ENCODE data around the gene CYGB. TPM values are rescaled to one million over a fixed set of nuclear protein-coding genes. Genes with fewer than 3 reads are reported as not detected.

Gene CYGB
- total RNA-seq, 1 donor from 2014 or later: not detected

DNA sequence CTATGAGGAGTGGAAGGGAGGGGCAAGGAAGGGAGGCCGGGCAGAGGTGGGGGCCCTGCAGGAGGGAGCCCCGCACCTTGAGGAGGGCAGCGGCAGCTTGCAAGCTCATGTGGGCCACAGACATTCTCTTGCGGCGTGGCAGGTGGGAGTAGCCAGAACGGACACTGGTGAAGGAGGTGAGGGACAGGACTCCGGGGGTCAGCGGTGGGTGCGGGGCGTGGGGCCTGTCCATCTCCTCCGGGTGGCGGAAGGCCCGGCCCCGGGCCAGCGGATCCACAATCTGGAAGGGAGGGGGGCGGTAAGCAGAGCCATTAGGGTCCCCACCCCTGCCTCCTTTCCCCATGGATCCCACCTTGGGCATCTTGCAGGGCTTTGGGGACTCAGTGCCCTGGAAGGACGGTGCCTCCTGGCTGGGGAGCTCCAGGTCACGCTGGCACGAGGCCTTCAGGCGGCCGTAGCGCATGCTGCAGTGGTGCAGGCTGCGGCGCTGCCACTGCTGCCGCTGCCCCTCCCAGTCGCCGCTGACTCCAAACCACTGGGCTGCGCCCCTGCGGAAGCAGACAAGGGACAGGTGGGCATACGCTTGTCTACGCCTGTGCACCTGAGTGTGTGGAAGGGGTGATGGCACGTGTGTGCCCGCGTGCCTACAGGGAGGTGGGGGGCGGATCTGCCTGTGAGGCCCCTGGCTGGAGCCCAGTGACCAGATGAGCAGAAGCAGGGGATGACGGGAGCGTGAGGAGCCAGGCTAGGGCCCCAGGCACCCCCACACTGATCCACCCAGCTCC, 58.6 kb downstream of the CYGB start:
- Mint-ChIP-seq H3K9me3 (no peaks in the 10 kb centered on the region), H3K4me3 (no peak overlapping the region), H3K4me1 (peaks cover 1% of the 10 kb centered on the region), H3K27me3 (no peaks in the 10 kb centered on the region), H3K27ac (no peak overlapping the region), H3K36me3 (ENCODE audit: low read depth) (peaks cover 26% of the 10 kb centered on the region)
- DNase-seq: no peak
- intact Hi-C loops (cut with micrococcal nuclease): no loop called here

DNA sequence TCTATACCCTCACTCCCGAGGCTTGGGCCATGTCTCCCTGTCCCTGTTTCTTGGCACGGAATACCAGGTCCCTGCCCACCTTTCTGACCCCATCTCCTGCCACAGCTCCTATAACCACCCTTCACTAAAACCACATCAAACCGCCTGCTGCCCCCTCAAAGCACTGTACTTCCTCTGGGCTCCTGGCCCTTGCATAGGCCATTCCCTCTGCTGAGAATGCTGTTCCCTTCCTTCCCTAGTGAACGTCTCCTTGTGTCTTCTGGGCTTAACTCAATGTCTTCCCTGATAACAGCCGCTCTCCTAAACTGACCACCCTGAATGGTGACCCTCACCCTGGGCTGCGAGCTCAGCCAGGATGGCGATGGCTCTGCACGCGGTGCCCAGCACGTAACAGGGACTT, 59.4 kb downstream of the CYGB start:
- H3K36me3 Mint-ChIP-seq (ENCODE audit: low read depth): peaks cover 32% of the 10 kb centered on the region
- no peak for DNase-seq
- H3K27me3 Mint-ChIP-seq: no peaks in the 10 kb centered on the region
- intact Hi-C loops (cut with micrococcal nuclease): no loop called here
- no peak overlapping the region for H3K4me3 Mint-ChIP-seq
- H3K27ac Mint-ChIP-seq: no peak overlapping the region
- peaks cover 1% of the 10 kb centered on the region for H3K4me1 Mint-ChIP-seq
- no peaks in the 10 kb centered on the region for H3K9me3 Mint-ChIP-seq

DNA sequence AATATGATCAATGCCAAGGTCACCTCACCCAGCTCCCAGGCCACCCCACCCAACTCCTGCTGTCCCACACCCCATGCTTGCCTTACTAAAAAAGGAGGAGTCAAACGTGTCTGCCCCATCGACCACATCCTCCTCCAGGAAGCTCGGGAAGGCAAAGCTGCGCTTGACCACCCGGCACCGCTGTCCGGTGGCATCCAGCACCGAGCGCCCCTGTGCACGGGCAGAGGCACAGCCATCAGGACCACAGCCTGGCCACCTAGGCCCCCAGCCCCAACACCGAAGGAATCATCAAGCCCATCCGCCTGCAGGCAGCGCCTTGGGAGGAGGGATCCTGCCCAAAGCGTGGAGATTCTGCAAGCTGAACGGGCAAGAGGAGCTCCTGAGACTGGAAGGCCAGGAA, 59.9 kb downstream of the CYGB start:
- intact Hi-C loops (cut with micrococcal nuclease): no loop called here
- Mint-ChIP-seq H3K27me3 (no peaks in the 10 kb centered on the region), H3K36me3 (ENCODE audit: low read depth) (peaks cover 35% of the 10 kb centered on the region), H3K4me1 (peaks cover 1% of the 10 kb centered on the region), H3K9me3 (no peaks in the 10 kb centered on the region), H3K4me3 (no peak overlapping the region), H3K27ac (no peak overlapping the region)
- no peak for DNase-seq

Other genes starting within 250 kb of the CYGB start
- 2.2 and 2.5 TPM in 2 replicates for gene QRICH2, start 229.4 kb downstream of the CYGB start, total RNA-seq
- 37.2 and 45.2 TPM in 2 replicates for gene PRPSAP1, start 183.8 kb downstream of the CYGB start, total RNA-seq
- gene SPHK1, start 153.1 kb downstream of the CYGB start, total RNA-seq: 26.8 and 27.6 TPM in 2 replicates
- gene UBE2O, start 84.6 kb downstream of the CYGB start, total RNA-seq: 43.8 and 44.0 TPM in 2 replicates
- not detected in 2 replicates for gene AANAT, start 70.1 kb downstream of the CYGB start, total RNA-seq
- 45.4 and 54.5 TPM in 2 replicates for gene RHBDF2, start 36.3 kb downstream of the CYGB start, total RNA-seq
- gene PRCD, start 2.3 kb upstream of the CYGB start, total RNA-seq: not detected in 2 replicates
- gene ST6GALNAC2, start 48.2 kb upstream of the CYGB start, total RNA-seq: not detected in 2 replicates
- 0.35 and 0.38 TPM in 2 replicates for gene ST6GALNAC1, start 106.0 kb upstream of the CYGB start, total RNA-seq
- 3.4 and 3.7 TPM in 2 replicates for gene MXRA7, start 173.3 kb upstream of the CYGB start, total RNA-seq
- 82.5 and 86.3 TPM in 2 replicates for gene JMJD6, start 188.9 kb upstream of the CYGB start, total RNA-seq
- gene METTL23, start 189.1 kb upstream of the CYGB start, total RNA-seq: 32.9 and 35.5 TPM in 2 replicates
- gene SRSF2, start 199.6 kb upstream of the CYGB start, total RNA-seq: 515 and 539 TPM in 2 replicates
- 15.1 and 15.3 TPM in 2 replicates for gene MFSD11, start 200.4 kb upstream of the CYGB start, total RNA-seq